Type B pancreatic cell (in vitro differentiated cells): Measurements from ENCODE around the gene EEF1A2. TPM values are rescaled to one million over a fixed set of nuclear protein-coding genes. Genes with fewer than 3 reads are reported as not detected.

Experiments
- DNase-seq: peaks from one replicate; pipeline ENCODE4 v3.0.0; 2021; ENCODE audit warnings: mixed read lengths; ENCODE audit not compliant: unreplicated experiment; ENCODE audit errors: extremely low spot score
- H3K27ac Mint-ChIP-seq: 2 replicates; pipeline ENCODE4 v1.8.0; 2021; ENCODE audit warnings: mild to moderate bottlenecking, mixed read lengths
- H3K27me3 Mint-ChIP-seq: 2 replicates; pipeline ENCODE4 v1.8.0; 2021; ENCODE audit warnings: mixed read lengths
- H3K36me3 Mint-ChIP-seq: 2 replicates; pipeline ENCODE4 v1.8.0; 2021; ENCODE audit warnings: mixed read lengths
- H3K4me1 Mint-ChIP-seq: one replicate; pipeline ENCODE4 v1.8.0; 2021; ENCODE audit warnings: mixed read lengths; ENCODE audit not compliant: unreplicated experiment
- H3K4me3 Mint-ChIP-seq: 2 replicates; pipeline ENCODE4 v1.8.0; 2021; ENCODE audit warnings: mild to moderate bottlenecking, mixed read lengths
- H3K9me3 Mint-ChIP-seq: 2 replicates; pipeline ENCODE4 v1.8.0; 2021; ENCODE audit warnings: mixed read lengths
- total RNA-seq: library from RNA; stranded (reverse); gene quantifications from 2 replicates; pipeline ENCODE4 v1.2.1, GENCODE V29; 2021; ENCODE audit warnings: low replicate concordance
- TF ChIP-seq, protein P1 (sequence below): fragments of 200-600 bp; sonication (generic); conservative IDR thresholded peaks from 2 replicates; pipeline ENCODE4 v1.5.0; 2021; ENCODE audit warnings: antibody characterized with exemption, mild to moderate bottlenecking

The EEF1A2 gene
- total RNA-seq, 1 donor from 2014 or later = 20.5 TPM

DNA sequence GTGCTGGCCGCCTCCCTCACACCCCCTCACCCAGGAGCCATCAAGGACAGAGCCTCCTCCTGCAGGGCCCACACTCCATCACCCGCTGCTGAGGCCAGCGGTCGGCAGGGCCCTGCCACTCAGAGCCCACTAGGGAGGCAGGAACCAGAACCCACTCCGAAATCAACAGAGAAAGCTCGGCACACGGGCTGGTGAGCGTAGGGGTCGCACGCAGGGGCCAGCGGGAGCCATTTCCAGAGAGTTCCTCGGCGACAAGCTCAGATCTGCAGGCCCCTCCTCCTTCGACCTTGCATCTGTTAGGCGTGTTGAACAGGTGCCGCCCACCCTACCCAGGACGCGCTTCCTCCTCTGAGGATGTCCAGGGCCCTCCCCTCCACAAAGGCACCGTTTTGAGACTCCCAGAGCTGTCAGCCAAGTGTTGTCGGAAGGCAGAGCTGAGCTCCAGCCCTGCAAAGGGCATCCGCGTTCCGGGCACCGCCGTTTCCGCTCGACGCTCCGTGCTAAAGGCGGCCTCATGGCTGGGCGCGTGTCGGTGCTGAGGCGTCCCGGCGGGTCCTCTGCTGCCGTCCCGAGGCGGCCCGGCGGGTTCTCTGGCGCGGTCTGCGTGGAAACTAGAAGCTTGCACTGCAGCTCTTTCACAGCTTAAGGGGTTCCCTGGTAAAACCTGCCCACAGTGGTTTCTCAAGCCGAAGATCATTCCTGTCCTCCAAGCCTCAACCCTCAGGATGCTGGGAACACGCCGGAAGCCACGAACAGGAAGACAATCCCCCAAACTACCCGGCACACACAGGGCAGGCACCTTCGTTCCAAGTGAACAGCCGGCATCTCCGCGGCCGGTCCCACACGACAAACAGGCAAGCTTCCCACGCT, 33.3 kb downstream of the EEF1A2 start:
- Mint-ChIP-seq H3K27ac (no peak overlapping the region), H3K4me3 (no peak overlapping the region), H3K4me1 (peaks cover 21% of the 10 kb centered on the region), H3K9me3 (no peaks in the 10 kb centered on the region), H3K27me3 (peaks cover 32% of the 10 kb centered on the region), H3K36me3 (no peaks in the 10 kb centered on the region)
- TF ChIP-seq, protein P1, sequence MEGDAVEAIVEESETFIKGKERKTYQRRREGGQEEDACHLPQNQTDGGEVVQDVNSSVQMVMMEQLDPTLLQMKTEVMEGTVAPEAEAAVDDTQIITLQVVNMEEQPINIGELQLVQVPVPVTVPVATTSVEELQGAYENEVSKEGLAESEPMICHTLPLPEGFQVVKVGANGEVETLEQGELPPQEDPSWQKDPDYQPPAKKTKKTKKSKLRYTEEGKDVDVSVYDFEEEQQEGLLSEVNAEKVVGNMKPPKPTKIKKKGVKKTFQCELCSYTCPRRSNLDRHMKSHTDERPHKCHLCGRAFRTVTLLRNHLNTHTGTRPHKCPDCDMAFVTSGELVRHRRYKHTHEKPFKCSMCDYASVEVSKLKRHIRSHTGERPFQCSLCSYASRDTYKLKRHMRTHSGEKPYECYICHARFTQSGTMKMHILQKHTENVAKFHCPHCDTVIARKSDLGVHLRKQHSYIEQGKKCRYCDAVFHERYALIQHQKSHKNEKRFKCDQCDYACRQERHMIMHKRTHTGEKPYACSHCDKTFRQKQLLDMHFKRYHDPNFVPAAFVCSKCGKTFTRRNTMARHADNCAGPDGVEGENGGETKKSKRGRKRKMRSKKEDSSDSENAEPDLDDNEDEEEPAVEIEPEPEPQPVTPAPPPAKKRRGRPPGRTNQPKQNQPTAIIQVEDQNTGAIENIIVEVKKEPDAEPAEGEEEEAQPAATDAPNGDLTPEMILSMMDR = no peak
- DNase-seq = no peak

GRCh38 chr20:63464289-63464635, 34.6 kb downstream of the EEF1A2 start:
- Mint-ChIP-seq H3K36me3 (no peaks in the 10 kb centered on the region), H3K4me1 (peaks cover 21% of the 10 kb centered on the region), H3K4me3 (no peak overlapping the region), H3K27me3 (peaks cover 27% of the 10 kb centered on the region), H3K27ac (no peak overlapping the region), H3K9me3 (no peaks in the 10 kb centered on the region)
- TF ChIP-seq, protein P1 = no peak
- DNase-seq = no peak

- no peak for DNase-seq
- H3K27ac Mint-ChIP-seq = no peak overlapping the region
- TF ChIP-seq, protein P1 = no peak
- H3K4me1 Mint-ChIP-seq = peaks cover 21% of the 10 kb centered on the region
- peaks cover 27% of the 10 kb centered on the region for H3K27me3 Mint-ChIP-seq
- no peak overlapping the region for H3K4me3 Mint-ChIP-seq
- no peaks in the 10 kb centered on the region for H3K9me3 Mint-ChIP-seq
- no peaks in the 10 kb centered on the region for H3K36me3 Mint-ChIP-seq
Measured at GRCh38 chr20:63463400-63464288, 35.2 kb downstream of the EEF1A2 start.

GRCh38 chr20:63462244-63462643, 36.6 kb downstream of the EEF1A2 start:
- Mint-ChIP-seq H3K36me3 (no peaks in the 10 kb centered on the region), H3K27me3 (peaks cover 25% of the 10 kb centered on the region), H3K27ac (no peak overlapping the region), H3K9me3 (no peaks in the 10 kb centered on the region), H3K4me3 (no peak overlapping the region), H3K4me1 (peaks cover 21% of the 10 kb centered on the region)
- TF ChIP-seq, protein P1 = no peak
- DNase-seq = no peak

DNA sequence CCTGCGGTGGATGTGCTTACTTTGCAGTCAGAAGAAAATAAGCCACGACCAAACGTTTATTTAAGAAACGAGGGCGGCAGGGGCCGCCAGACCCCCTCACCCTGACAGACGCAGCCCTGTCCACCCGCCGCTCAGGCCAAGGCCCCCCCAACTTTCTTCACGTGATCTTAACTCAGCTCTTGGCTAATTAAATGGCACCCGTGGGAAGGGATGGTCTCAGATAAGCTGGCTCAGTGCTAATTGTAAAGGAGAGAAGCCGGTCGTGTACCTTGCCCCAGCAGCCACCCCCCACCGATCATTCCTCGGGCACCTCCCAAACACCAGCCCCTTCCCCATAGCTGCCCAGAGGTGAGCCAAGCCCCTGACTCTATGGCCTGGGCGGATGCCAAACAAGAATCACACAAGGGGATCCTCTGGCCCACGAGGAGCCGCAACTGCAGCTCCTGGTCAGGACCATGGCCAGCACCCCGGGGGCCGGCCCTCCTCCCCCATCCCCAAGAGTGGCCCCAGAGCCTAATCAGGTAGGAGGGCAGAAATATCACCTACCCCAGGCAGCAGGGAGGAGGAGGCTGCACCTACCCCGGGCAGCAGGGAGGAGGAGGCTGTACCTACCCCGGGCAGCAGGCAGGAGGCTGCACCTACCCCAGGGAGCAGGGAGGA, 37.6 kb downstream of the EEF1A2 start:
- H3K36me3 Mint-ChIP-seq = no peaks in the 10 kb centered on the region
- DNase-seq = no peak
- TF ChIP-seq, protein P1 = no peak

More for the DNA sequence above, 37.6 kb downstream of the EEF1A2 start:
- H3K27me3 Mint-ChIP-seq = peaks cover 24% of the 10 kb centered on the region
- H3K4me3 Mint-ChIP-seq = no peak overlapping the region
- H3K27ac Mint-ChIP-seq = no peak overlapping the region
- peaks cover 24% of the 10 kb centered on the region for H3K4me1 Mint-ChIP-seq
- no peaks in the 10 kb centered on the region for H3K9me3 Mint-ChIP-seq
